GM21786 (cell line): ENCODE results near the gene IL15RA.
A peak's percentile ranks its signal among the peaks of the same experiment; 100 is the strongest.
"Not testable (repeated sequence)": the region's sequence is repeated elsewhere in the genome, so short reads cannot be mapped to it uniquely, and the experiment has no call there.

Source experiments
- ATAC-seq: cut with Tn5 transposase; IDR thresholded peaks from one replicate; pipeline ENCODE4 v1.9.1; 2021; ENCODE audit not compliant: unreplicated experiment

The IL15RA gene

DNA sequence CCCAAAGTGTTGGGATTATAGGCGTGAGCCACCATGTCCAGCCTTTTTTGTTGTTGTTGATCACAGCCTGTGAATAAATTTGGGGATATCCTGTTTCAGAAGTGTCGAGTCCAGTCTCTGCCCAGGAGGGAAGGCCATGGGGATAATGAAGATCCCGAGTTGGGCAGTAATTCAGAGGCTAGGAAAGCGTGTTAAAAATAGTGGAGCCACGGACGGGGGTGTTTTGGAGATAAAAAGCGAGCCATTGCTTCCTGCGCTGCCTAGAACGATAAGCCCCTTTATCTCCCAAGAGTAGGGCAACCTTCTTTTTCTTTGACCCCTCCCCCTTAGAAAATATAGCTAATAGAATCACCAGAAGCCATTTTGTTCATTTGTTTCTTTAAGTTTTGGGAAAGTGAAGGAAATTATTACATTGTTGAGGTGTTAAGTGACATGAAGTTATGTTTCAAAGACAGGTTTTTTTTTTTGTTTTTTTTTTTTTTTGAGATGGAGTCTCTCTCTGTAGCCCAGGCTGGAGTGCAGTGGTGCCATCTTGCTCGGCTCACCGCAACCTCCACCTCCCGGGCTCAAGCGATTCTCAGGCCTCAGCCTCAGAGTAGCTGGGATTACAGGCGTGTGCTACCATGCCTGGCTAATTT is 43.3 kb downstream of the IL15RA start:
- no peak for ATAC-seq

DNA sequence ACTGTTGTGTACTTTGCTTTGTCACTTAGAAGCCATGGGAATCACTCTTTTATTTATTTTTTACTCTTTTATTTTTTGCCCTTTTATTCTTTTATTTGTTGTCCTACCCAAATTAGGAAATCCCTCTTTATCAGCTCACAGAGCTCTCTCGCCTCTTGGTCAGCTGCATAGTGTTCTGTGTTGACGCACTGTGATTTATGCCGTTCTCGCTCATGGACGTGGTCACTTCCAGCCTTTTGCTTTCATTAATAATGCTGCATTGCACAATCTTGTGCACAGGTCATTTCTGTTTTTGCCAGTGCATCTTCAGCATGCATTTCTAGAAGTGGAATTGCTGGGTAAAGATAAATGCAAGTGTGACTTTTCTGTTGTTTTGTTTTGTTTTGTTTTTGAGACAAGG is 45.0 kb downstream of the IL15RA start:
- ATAC-seq = no peak

DNA sequence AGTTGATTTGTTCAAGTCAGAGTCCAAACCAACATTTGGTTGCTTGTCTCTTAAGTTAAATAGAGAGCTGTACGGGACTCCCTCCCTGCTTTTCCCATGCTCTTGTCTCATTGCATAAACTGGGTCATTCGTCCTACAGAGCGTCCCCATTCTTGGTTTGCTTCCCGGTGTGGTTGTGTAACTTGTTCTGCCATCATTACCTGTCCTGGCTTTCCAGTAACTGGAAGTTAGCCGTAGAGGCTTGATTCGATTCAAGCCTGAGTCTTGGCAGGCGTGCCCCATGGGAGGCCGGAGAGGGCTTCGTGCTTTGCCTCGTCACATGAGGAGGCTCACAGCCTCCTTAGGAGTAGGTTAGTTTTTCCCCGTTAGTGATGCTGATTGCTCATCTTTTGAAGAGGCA is 47.1 kb downstream of the IL15RA start:
- ATAC-seq = no peak

DNA sequence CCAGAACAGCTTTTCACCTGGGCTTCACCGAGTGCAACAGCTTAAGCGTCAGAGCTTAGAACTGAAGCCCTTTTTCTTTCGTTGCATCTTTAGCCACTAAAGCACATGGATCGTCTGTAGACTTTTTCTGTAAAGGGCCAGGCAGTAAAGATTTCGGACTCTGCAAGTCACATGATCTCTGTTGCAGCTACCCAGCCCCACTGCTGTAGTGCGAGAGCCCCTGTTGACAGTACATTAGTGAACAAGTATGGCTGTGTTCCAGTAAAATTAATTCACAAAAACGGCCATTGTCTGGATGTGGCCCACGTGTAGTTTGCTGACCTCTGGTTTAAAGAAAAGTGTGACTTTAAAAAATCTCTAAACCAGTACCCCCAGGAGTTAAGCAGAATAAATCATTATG is 47.9 kb downstream of the IL15RA start:
- no peak for ATAC-seq

- no peak for ATAC-seq
These were observed 50.0 kb downstream of the IL15RA start for GRCh38 chr10:5927306-5927705.

DNA sequence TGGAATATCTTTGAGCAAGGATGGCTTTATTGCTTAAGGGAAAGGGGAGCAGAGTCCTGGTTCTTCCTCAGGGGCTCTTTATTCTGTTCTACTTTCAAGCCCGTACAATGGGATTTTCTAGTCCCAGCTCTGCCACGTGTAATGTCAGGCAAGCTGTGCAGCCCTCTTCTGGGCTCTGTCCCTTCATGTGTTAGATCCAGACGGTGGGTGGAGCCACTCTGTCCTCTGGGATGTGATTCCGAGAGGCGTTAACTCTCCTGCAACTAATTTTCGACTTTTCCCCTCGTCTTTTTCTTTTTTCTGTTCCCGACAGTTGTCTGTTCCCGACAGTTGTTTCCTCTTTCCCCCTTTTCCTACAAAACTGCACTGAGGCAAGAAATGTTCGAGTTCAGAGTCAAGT is 52.5 kb downstream of the IL15RA start:
- no peak for ATAC-seq

DNA sequence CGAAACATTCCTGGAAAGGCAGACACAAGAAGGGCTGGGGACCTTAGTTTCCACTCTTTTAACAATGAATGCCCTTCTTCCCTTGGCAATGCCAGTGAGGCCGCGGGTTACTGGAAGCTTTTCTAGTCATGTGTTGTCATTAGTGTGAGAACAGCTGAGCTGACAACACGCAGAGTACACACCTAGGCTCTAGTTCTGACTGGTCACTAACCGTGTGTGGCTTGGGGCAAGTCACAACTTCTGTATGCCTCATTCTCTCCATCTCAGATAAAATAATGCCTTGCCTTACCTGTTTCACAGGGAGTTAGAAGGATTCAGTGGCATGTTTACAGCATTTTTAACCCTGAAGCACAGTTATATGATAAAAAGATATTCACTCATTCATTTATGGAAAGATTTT is 55.6 kb downstream of the IL15RA start:
- ATAC-seq = no peak

DNA sequence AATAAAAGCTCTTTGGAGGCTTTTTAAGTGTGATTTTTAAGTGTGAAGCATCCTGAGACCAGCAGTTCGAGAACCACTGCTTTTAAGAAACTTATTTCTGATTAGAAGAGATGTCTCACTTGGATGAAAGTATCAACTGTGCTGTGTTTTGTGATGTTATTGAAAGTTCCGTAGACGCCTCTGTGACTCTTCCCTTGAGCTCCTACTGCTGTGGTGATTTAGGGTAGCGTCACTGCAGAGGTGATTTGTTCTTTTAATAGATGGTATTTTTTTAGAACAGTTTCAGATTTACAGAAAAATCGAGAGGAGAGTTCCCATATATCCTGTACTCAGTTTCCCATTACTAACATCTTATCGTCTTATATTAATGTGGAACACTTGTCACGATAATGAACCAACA is 57.8 kb downstream of the IL15RA start:
- ATAC-seq = no peak

DNA sequence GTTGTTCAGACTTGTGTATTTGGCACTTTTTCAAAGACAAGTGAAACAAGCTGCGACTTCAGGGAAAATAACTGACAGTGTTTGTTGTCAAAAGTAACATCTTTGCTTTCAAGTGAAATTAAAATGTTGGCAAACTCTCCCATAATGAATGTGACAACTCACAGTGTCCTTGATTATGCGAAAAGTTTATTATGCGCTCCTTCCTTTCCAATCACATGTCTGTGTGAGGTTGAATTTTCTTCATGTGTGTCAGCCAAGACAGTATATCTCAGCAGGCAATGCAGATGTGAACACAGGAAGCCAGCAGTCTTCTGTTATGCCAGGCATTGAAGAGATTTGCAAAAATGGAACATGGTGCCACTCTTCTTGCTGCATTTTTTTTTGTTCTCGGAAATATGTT is 58.6 kb downstream of the IL15RA start:
- no peak for ATAC-seq

GRCh38 chr10:5917305-5917704 is 60.0 kb downstream of the IL15RA start:
- no peak for ATAC-seq

GRCh38 chr10:5915451-5915850 is 61.9 kb downstream of the IL15RA start:
- no peak for ATAC-seq

DNA sequence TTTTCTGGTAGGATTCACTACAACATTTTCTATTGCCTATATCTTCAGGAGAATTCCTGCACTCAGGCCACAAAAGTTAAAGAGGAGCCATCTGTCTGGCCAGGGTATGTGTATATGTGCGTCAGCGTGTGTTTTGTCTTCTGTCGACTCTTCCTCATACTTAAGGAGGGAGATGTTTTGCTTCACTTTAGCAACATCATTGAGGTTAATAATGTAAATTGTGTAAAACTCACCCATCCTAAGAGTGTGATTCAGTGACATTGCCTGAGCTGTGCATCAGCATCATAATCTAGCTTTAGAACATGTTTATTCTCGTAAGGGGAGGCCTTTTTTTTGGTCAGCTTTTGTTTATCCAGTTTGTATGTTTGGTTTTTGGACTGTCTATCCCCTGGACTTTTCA is 63.6 kb downstream of the IL15RA start:
- no peak for ATAC-seq

DNA sequence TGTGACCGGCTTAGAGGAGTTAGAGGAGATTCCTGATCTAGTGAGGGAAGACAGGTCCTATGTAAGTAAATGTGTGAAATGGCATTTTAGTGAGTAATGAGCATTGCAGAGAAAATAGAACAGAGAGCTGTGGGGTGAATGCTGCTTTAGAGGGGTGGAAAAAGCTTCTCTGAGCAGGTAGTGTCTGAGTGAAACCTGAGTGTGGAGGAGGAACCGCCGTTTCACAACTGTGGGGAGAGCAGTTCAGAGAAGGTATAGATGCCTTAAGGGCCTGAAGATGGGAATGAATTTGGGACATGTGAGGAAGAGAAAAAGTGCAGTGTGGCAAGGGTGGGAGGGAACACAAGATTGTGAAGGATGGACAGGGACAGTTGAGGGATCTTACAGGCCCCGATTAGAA is 65.7 kb downstream of the IL15RA start:
- ATAC-seq = no peak

GRCh38 chr10:5910323-5911100 is 66.8 kb downstream of the IL15RA start:
- no peak for ATAC-seq

- not testable (repeated sequence) for ATAC-seq
These were observed 68.7 kb downstream of the IL15RA start for GRCh38 chr10:5908676-5909075.

DNA sequence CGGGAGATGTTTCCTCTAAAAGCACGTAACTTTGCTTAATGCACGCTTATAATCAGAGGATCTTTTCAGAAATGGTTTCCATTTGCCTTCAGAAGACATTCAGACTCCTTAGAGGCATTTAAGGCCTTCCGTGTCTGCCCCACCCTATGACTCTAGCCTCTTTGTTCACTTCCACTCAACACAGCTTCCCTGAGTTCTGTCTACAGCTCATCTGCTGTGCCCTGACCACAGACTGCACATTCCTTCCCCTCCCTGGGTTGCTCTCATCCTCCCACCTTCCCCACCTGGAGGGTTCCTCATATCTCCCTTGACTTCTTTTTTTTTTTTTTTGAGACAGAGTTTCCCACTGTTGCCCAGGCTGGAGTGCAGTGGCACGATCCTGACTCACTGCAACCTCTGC is 70.7 kb downstream of the IL15RA start:
- no peak for ATAC-seq

- no peak for ATAC-seq
These were observed 71.4 kb downstream of the IL15RA start for GRCh38 chr10:5905854-5906507.

- ATAC-seq = peak; percentile 93
These were observed 73.1 kb downstream of the IL15RA start for GRCh38 chr10:5904227-5904626.

GRCh38 chr10:5903563-5903962 is 73.8 kb downstream of the IL15RA start:
- ATAC-seq = no peak

- no peak for ATAC-seq
These were observed 74.7 kb downstream of the IL15RA start for GRCh38 chr10:5902511-5903274.
